ENCODE data around the gene CDH5. TPM values are rescaled to one million over a fixed set of nuclear protein-coding genes. Genes with fewer than 3 reads are reported as not detected.

Gene CDH5
- total RNA-seq: 10 to 100 TPM in 1 of 4 donors, 1 to 10 TPM in 3; 6.0 to 18.1 (median 6.8) TPM

GRCh38 chr16:66366433-66367299, at the start of gene CDH5:
CDH5 (plus strand) TSS chr16:66366691; CDS start chr16:66379338, 12,647 bp downstream.
- H3K27me3 ChIP-seq: peaks cover 6% of the 10 kb centered on the region
- H3K9me3 ChIP-seq: no peaks in the 10 kb centered on the region
- 59% methylated on average over 25 of the region's 25 CpGs; no CpG with 5 or more reads in 1 of the 2 donors for WGBS, 2 donors (ENCODE audit: low coverage in 1 of 2)
- peak within 1 kb of the TSS in 2 of 4 donors; percentile 5 to 9 for H3K4me3 ChIP-seq
- intact Hi-C loops (cut with DNase I; ENCODE audit: low total_unique reads): no loop called here
- TF ChIP-seq EP300 (IDR thresholded peaks at IDR 0.05; ENCODE audit: low read depth) (no peak), POLR2AphosphoS5 (IDR thresholded peaks at IDR 0.05) (peak; percentile 4 to 44 (median 42)), POLR2A (IDR thresholded peaks at IDR 0.05) (no peak)
- TF ChIP-seq, protein P1, sequence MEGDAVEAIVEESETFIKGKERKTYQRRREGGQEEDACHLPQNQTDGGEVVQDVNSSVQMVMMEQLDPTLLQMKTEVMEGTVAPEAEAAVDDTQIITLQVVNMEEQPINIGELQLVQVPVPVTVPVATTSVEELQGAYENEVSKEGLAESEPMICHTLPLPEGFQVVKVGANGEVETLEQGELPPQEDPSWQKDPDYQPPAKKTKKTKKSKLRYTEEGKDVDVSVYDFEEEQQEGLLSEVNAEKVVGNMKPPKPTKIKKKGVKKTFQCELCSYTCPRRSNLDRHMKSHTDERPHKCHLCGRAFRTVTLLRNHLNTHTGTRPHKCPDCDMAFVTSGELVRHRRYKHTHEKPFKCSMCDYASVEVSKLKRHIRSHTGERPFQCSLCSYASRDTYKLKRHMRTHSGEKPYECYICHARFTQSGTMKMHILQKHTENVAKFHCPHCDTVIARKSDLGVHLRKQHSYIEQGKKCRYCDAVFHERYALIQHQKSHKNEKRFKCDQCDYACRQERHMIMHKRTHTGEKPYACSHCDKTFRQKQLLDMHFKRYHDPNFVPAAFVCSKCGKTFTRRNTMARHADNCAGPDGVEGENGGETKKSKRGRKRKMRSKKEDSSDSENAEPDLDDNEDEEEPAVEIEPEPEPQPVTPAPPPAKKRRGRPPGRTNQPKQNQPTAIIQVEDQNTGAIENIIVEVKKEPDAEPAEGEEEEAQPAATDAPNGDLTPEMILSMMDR (IDR thresholded peaks at IDR 0.05): no peak
- H3K27ac ChIP-seq: peak within 1 kb of the TSS; percentile 27 to 62 (median 46)
- in situ Hi-C loops (cut with MboI; ENCODE audit: low pct_ligation_motif_present in 1 of 4, low pct_unique_long_range_greater_than_20kb in 1 of 4, low sequenced_read_pairs in 3 of 4): no loop called here
- peak; percentile 19 for DNase-seq
- peaks cover 3 to 22% (median 8%) of the 10 kb centered on the region in 4 donors for H3K4me1 ChIP-seq
- H3K36me3 ChIP-seq: no peaks in the 10 kb centered on the region

GRCh38 chr16:66318505-66318904, 48.0 kb upstream of the CDH5 start:
- Histone ChIP-seq H3K4me3 (no peak overlapping the region), H3K4me1 (peaks cover 0 to 3% (median 0%) of the 10 kb centered on the region in 4 donors), H3K27me3 (no peaks in the 10 kb centered on the region), H3K36me3 (no peaks in the 10 kb centered on the region), H3K27ac (no peak overlapping the region), H3K9me3 (no peaks in the 10 kb centered on the region)
- TF ChIP-seq POLR2A (IDR thresholded peaks at IDR 0.05) (no peak), EP300 (IDR thresholded peaks at IDR 0.05; ENCODE audit: low read depth) (no peak), POLR2AphosphoS5 (IDR thresholded peaks at IDR 0.05) (no peak)
- TF ChIP-seq, protein P1 (IDR thresholded peaks at IDR 0.05): no peak
- 80 to 81% methylated on average over 1 of the region's 1 CpG for WGBS, 2 donors (ENCODE audit: low coverage in 1 of 2)
- DNase-seq: no peak
- in situ Hi-C loops (cut with MboI; ENCODE audit: low pct_ligation_motif_present in 1 of 4, low pct_unique_long_range_greater_than_20kb in 1 of 4, low sequenced_read_pairs in 3 of 4) (no loop called here), intact Hi-C loops (cut with DNase I; ENCODE audit: low total_unique reads) (no loop called here)

GRCh38 chr16:66320774-66321173, 45.7 kb upstream of the CDH5 start:
- no peak for DNase-seq
- in situ Hi-C loops (cut with MboI; ENCODE audit: low pct_ligation_motif_present in 1 of 4, low pct_unique_long_range_greater_than_20kb in 1 of 4, low sequenced_read_pairs in 3 of 4): no loop called here

DNA sequence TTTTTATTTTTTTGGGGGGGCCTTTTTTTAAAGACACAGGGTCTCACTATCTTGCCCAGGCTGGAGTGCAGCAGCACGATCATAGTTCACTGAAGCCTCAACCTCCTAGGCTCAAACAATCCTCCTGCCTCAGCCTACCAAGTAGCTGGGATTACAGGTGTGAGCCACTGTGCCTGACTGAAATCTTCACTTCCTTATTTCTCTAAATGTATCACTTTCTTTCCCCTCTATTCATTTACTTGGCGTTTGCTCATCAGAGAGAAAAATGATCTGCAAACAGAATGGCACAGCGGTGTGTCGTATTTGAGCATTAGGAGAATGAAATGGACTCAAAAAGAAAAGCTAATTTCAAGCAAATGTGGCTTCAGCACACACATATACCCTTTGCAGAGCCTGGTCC, 44.3 kb upstream of the CDH5 start:
- no peak for DNase-seq
- H3K4me3 ChIP-seq: no peak overlapping the region
- in situ Hi-C loops (cut with MboI; ENCODE audit: low pct_ligation_motif_present in 1 of 4, low pct_unique_long_range_greater_than_20kb in 1 of 4, low sequenced_read_pairs in 3 of 4) (no loop called here), intact Hi-C loops (cut with DNase I; ENCODE audit: low total_unique reads) (no loop called here)
- H3K36me3 ChIP-seq: no peaks in the 10 kb centered on the region
- H3K27me3 ChIP-seq: no peaks in the 10 kb centered on the region
- WGBS, 2 donors (ENCODE audit: low coverage in 1 of 2): 41 to 49% methylated on average over 4 of the region's 4 CpGs
- peaks cover 0 to 8% (median 6%) of the 10 kb centered on the region in 4 donors for H3K4me1 ChIP-seq
- no peaks in the 10 kb centered on the region for H3K9me3 ChIP-seq
- H3K27ac ChIP-seq: no peak overlapping the region
- TF ChIP-seq, protein P1 (IDR thresholded peaks at IDR 0.05): no peak

More at GRCh38 chr16:66320774-66321173, 45.7 kb upstream of the CDH5 start:
- no peak for TF ChIP-seq POLR2AphosphoS5 (IDR thresholded peaks at IDR 0.05)
- TF ChIP-seq, protein P1 (IDR thresholded peaks at IDR 0.05): no peak
- no peak for TF ChIP-seq POLR2A (IDR thresholded peaks at IDR 0.05)
- intact Hi-C loops (cut with DNase I; ENCODE audit: low total_unique reads): no loop called here
- Histone ChIP-seq H3K27ac (no peak overlapping the region), H3K27me3 (no peaks in the 10 kb centered on the region), H3K4me3 (no peak overlapping the region), H3K4me1 (no peaks in the 10 kb centered on the region), H3K36me3 (no peaks in the 10 kb centered on the region), H3K9me3 (no peaks in the 10 kb centered on the region)

All from transverse colon (tissue), 4 donors.